Testis (tissue), 2 donors: ENCODE results near the gene TOMT.

Experiments
- CTCF ChIP-seq, 3 experiments: fragments of 450-650 bp in 2 of 3; fragments of 200-600 bp in 1 of 3; sonication (generic) in 1 of 3; IDR thresholded peaks; one replicate each; pipeline ENCODE4 v1.5.1; 2016 to 2019; ENCODE audit warnings: antibody characterized with exemption in 3 of 3, mild to moderate bottlenecking in 2 of 3, moderate library complexity in 1 of 3
- POLR2A ChIP-seq: fragments of 450-650 bp; IDR thresholded peaks from one replicate; pipeline ENCODE4 v1.6.1; 2017; ENCODE audit warnings: antibody characterized with exemption, mild to moderate bottlenecking, moderate library complexity

- TF ChIP-seq CTCF (IDR thresholded peaks at IDR 0.05) (no peak), POLR2A (no peak)
These were observed 5.3 kb upstream of the TOMT start for GRCh38 chr11:72100462-72100861.
